ENCODE results near the gene PIGU. TPM values are rescaled to one million over a fixed set of nuclear protein-coding genes. Genes with fewer than 3 reads are reported as not detected.
A peak's percentile ranks its signal among the peaks of the same experiment; 100 is the strongest.

PIGU gene
- polyA plus RNA-seq, 1 of the 3 experiments (the other 2 are of a cell fraction): 40.3 TPM

- no peaks in the 10 kb centered on the region for H3K9me2 ChIP-seq
- POLR2A ChIA-PET: no interaction called here
- no peak overlapping the region for H3K27ac ChIP-seq (ENCODE audit: low read depth in 2 of 2, low read length in 1 of 2)
- H4K20me1 ChIP-seq (ENCODE audit: insufficient read depth): no peaks in the 10 kb centered on the region
- no peaks in the 10 kb centered on the region for H3K27me3 ChIP-seq (ENCODE audit: insufficient read depth)
- H3K36me3 ChIP-seq (replicated peaks in 1 of 2; ENCODE audit: control insufficient read depth in 1 of 2, insufficient read depth in 2 of 2, low read length in 1 of 2): peaks cover 0 to 2% of the 10 kb centered on the region in 2 experiments
- H2AFZ ChIP-seq (ENCODE audit: low read depth): no peak overlapping the region
- DNase-seq: no peak
- WGBS (ENCODE audit: low lambda C conversion rate): 100% methylated on average over 6 of the region's 6 CpGs
- H3K4me2 ChIP-seq: no peak overlapping the region
- H3K9ac ChIP-seq: no peak overlapping the region
- peaks cover 0 to 15% of the 10 kb centered on the region in 2 experiments; a peak in 3 of 4 replicates for H3K4me1 ChIP-seq (ENCODE audit: control insufficient read depth in 1 of 2, insufficient read depth in 2 of 2, low read depth in 1 of 2, low read length in 1 of 2)
- no peaks in the 10 kb centered on the region for H3K79me2 ChIP-seq (ENCODE audit: insufficient read depth)
- H3K4me3 ChIP-seq (ENCODE audit: low read depth in 2 of 2, low read length in 1 of 2): no peak overlapping the region
- no peaks in the 10 kb centered on the region for H3K9me3 ChIP-seq
- no peaks in the 10 kb centered on the region for H3F3A ChIP-seq (replicated peaks; ENCODE audit: insufficient read depth)
- CTCF ChIA-PET: interaction anchor here (0.8 to 1.2 kb wide), 3 partner anchors 19 to 271 kb away, joined by 3 to 4 read pairs (median 4); no protein-coding TSS in a partner anchor
- TF ChIP-seq TAF1 (IDR thresholded peaks at IDR 0.05; ENCODE audit: borderline replicate concordance, low read depth, low read length): no peak
- TF ChIP-seq NFIC (IDR thresholded peaks at IDR 0.05; ENCODE audit: borderline replicate concordance): no peak
These were observed 93.3 kb downstream of the PIGU start for GRCh38 chr20:34583544-34583943.

DNA sequence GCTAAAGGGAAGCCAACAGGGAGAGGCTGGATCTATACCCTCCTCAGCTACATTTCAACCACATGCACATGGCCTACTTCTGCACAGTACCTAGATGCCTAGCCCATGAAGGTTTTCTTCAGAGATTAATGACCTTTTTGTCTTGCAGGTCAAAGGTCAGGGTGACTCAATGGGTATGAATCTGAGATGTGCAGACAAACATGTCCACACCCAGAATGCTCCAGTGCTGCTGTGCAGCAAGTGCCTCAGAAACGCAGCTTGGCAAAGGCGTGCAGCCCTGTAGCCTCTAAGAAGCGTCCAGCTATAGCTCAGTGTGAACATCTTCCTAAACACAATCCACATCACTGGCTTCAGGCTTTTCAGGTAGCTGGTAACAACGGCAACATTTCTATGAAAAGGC, 94.0 kb downstream of the PIGU start:
- DNase-seq: no peak
- H3K4me3 ChIP-seq (ENCODE audit: low read depth in 2 of 2, low read length in 1 of 2): no peak overlapping the region
- no peaks in the 10 kb centered on the region for H3K27me3 ChIP-seq (ENCODE audit: insufficient read depth)
- no peak for TF ChIP-seq GATA2 (CRISPR knock-in tag; IDR thresholded peaks at IDR 0.05)
- no peak for TF ChIP-seq EP300 (IDR thresholded peaks at IDR 0.05; ENCODE audit: borderline replicate concordance in 1 of 2, low read depth in 1 of 2, low read length in 1 of 2)
- TF ChIP-seq MXI1 (IDR thresholded peaks at IDR 0.05; ENCODE audit: low read depth, low read length): no peak
- no peak for TF ChIP-seq PBX3 (IDR thresholded peaks at IDR 0.05)
- no peak for TF ChIP-seq SMC3 (IDR thresholded peaks at IDR 0.05; ENCODE audit: low read depth, low read length)
- TF ChIP-seq TEAD4 (IDR thresholded peaks at IDR 0.05; ENCODE audit: borderline replicate concordance, insufficient read depth): no peak
- TF ChIP-seq MAX (IDR thresholded peaks at IDR 0.05; ENCODE audit: low read depth): no peak
- peaks cover 0 to 2% of the 10 kb centered on the region in 2 experiments for H3K36me3 ChIP-seq (replicated peaks in 1 of 2; ENCODE audit: control insufficient read depth in 1 of 2, insufficient read depth in 2 of 2, low read length in 1 of 2)
- H3K4me1 ChIP-seq (ENCODE audit: control insufficient read depth in 1 of 2, insufficient read depth in 2 of 2, low read depth in 1 of 2, low read length in 1 of 2): peaks cover 0 to 15% of the 10 kb centered on the region in 2 experiments; a peak in 3 of 4 replicates
- H3K9me2 ChIP-seq: no peaks in the 10 kb centered on the region
- ChIA-PET POLR2A (interaction anchor here (1.0 kb wide), 1 partner anchor 25 kb away, joined by 5 read pairs; the partner anchor contains the start of gene MAP1LC3A), CTCF (interaction anchor here (0.9 to 1.2 kb wide), 3 partner anchors 122 to 326 kb away, joined by 3 to 4 read pairs (median 3); no protein-coding TSS in a partner anchor)
- H2AFZ ChIP-seq (ENCODE audit: low read depth): no peak overlapping the region
- H3K79me2 ChIP-seq (ENCODE audit: insufficient read depth): no peaks in the 10 kb centered on the region
- H4K20me1 ChIP-seq (ENCODE audit: insufficient read depth): no peaks in the 10 kb centered on the region
- no peak overlapping the region for H3K4me2 ChIP-seq
- H3K27ac ChIP-seq (ENCODE audit: low read depth in 2 of 2, low read length in 1 of 2): no peak overlapping the region
- H3F3A ChIP-seq (replicated peaks; ENCODE audit: insufficient read depth): no peaks in the 10 kb centered on the region
- H3K9ac ChIP-seq: no peak overlapping the region
- no peaks in the 10 kb centered on the region for H3K9me3 ChIP-seq
- 84% methylated on average over 4 of the region's 4 CpGs for WGBS (ENCODE audit: low lambda C conversion rate)

GRCh38 chr20:34582221-34582620, 94.7 kb downstream of the PIGU start:
- H4K20me1 ChIP-seq (ENCODE audit: insufficient read depth): no peaks in the 10 kb centered on the region
- peaks cover 0 to 2% of the 10 kb centered on the region in 2 experiments for H3K36me3 ChIP-seq (replicated peaks in 1 of 2; ENCODE audit: control insufficient read depth in 1 of 2, insufficient read depth in 2 of 2, low read length in 1 of 2)
- no peaks in the 10 kb centered on the region for H3K9me2 ChIP-seq
- CTCF ChIA-PET: interaction anchor here (0.9 to 1.2 kb wide), 2 partner anchors 123 to 326 kb away, joined by 3 read pairs; no protein-coding TSS in a partner anchor
- H3K9me3 ChIP-seq: no peaks in the 10 kb centered on the region
- no peaks in the 10 kb centered on the region for H3F3A ChIP-seq (replicated peaks; ENCODE audit: insufficient read depth)
- peak overlapping the region in 1 of 2 experiments; percentile 32; a peak in 2 of 4 replicates for H3K27ac ChIP-seq (ENCODE audit: low read depth in 2 of 2, low read length in 1 of 2)
- H3K4me2 ChIP-seq: no peak overlapping the region
- WGBS (ENCODE audit: low lambda C conversion rate): 94% methylated on average over 4 of the region's 4 CpGs
- POLR2A ChIA-PET: interaction anchor here (1.0 kb wide), 1 partner anchor 24 kb away, joined by 5 read pairs; the partner anchor contains the start of gene MAP1LC3A
- H3K4me3 ChIP-seq (ENCODE audit: low read depth in 2 of 2, low read length in 1 of 2): no peak overlapping the region
- H3K9ac ChIP-seq: 0 out of 2 replicates have a peak overlapping the region, but pooled peaks have one; percentile 1
- H3K27me3 ChIP-seq (ENCODE audit: insufficient read depth): no peaks in the 10 kb centered on the region
- no peaks in the 10 kb centered on the region for H3K79me2 ChIP-seq (ENCODE audit: insufficient read depth)
- H3K4me1 ChIP-seq (ENCODE audit: control insufficient read depth in 1 of 2, insufficient read depth in 2 of 2, low read depth in 1 of 2, low read length in 1 of 2): peaks cover 0 to 15% of the 10 kb centered on the region in 2 experiments; a peak in 3 of 4 replicates
- no peak for DNase-seq
- H2AFZ ChIP-seq (ENCODE audit: low read depth): 0 out of 2 replicates have a peak overlapping the region, but pooled peaks have one; percentile 63
- TF ChIP-seq MAX (IDR thresholded peaks at IDR 0.05; ENCODE audit: low read depth) (no peak), TEAD4 (IDR thresholded peaks at IDR 0.05; ENCODE audit: borderline replicate concordance, insufficient read depth) (no peak), ELF1 (IDR thresholded peaks at IDR 0.05) (no peak), EZH2phosphoT487 (IDR thresholded peaks at IDR 0.05; ENCODE audit: borderline replicate concordance, low read depth) (no peak), RCOR1 (IDR thresholded peaks at IDR 0.05; ENCODE audit: low read length) (no peak), IRF3 (IDR thresholded peaks at IDR 0.05; ENCODE audit: low read depth, low read length) (no peak), RFX5 (IDR thresholded peaks at IDR 0.05; ENCODE audit: low read length) (no peak), GABPA (IDR thresholded peaks at IDR 0.05; ENCODE audit: low read depth) (no peak), FOXJ3 (CRISPR knock-in tag; IDR thresholded peaks at IDR 0.05) (no peak), TCF12 (IDR thresholded peaks at IDR 0.05) (no peak), NRF1 (IDR thresholded peaks at IDR 0.05; ENCODE audit: low read depth, low read length) (no peak), MEF2A (IDR thresholded peaks at IDR 0.05; ENCODE audit: borderline replicate concordance, low read depth) (no peak), SMC3 (IDR thresholded peaks at IDR 0.05; ENCODE audit: low read depth, low read length) (no peak), POLR2AphosphoS5 (IDR thresholded peaks at IDR 0.05; ENCODE audit: low read depth, low read length) (no peak), FOXM1 (IDR thresholded peaks at IDR 0.05; ENCODE audit: low read depth) (no peak)
